Thyroid gland (tissue), 4 donors: ENCODE measurements around the gene FAM240A.

ENCODE experiments used
- POLR2A ChIP-seq, 2 donors: fragments of 450-650 bp; IDR thresholded peaks; one replicate each; pipeline ENCODE4 v1.6.1; 2017; ENCODE audit warnings: antibody characterized with exemption in 2 of 2, mild to moderate bottlenecking in 2 of 2, moderate library complexity in 1 of 2
- TF ChIP-seq, protein P1 (sequence below), 6 experiments: fragments of 200-600 bp in 3 of 6; fragments of 450-650 bp in 3 of 6; sonication (generic) in 3 of 6; IDR thresholded peaks; one replicate each; pipeline ENCODE4 v1.5.1; 2016 to 2019; ENCODE audit warnings: antibody characterized with exemption in 6 of 6, mild to moderate bottlenecking in 2 of 6, inconsistent platforms in 1 of 6, moderate library complexity in 1 of 6

DNA sequence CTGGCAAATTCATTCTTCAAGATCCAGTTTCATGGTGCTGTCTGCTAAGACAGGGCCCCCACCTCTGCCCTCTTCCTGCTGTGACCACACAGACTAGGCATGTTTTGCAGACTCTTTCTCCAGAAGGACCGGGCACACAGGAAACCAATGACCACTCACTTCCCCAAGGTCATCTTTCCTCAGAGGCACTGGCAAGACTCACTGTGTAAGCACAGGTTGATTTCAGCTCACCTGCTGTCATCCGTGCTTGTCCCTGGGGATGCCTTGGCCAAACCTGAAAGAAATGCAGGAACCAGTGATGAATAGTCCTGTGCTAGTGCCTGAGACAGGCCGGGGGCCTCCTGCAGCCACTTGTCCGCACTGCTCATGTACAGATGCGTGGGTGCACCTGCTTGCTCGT is 47.7 kb downstream of the FAM240A start:
- TF ChIP-seq, protein P1, sequence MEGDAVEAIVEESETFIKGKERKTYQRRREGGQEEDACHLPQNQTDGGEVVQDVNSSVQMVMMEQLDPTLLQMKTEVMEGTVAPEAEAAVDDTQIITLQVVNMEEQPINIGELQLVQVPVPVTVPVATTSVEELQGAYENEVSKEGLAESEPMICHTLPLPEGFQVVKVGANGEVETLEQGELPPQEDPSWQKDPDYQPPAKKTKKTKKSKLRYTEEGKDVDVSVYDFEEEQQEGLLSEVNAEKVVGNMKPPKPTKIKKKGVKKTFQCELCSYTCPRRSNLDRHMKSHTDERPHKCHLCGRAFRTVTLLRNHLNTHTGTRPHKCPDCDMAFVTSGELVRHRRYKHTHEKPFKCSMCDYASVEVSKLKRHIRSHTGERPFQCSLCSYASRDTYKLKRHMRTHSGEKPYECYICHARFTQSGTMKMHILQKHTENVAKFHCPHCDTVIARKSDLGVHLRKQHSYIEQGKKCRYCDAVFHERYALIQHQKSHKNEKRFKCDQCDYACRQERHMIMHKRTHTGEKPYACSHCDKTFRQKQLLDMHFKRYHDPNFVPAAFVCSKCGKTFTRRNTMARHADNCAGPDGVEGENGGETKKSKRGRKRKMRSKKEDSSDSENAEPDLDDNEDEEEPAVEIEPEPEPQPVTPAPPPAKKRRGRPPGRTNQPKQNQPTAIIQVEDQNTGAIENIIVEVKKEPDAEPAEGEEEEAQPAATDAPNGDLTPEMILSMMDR (IDR thresholded peaks at IDR 0.05), result no peak
- no peak for TF ChIP-seq POLR2A (IDR thresholded peaks at IDR 0.05)
